ENCODE measurements around the gene TPK1. TPM values are rescaled to one million over a fixed set of nuclear protein-coding genes. Genes with fewer than 3 reads are reported as not detected.

TPK1 gene
- total and polyA plus RNA-seq, 5 experiments from 2014 or later, result 26.1 to 32.6 (median 26.6) TPM

- peaks cover 0 to 5% (median 0%) of the 10 kb centered on the region in 4 donors for H3K4me1 Mint-ChIP-seq
- POLR2A ChIA-PET, result no interaction called here
- peaks cover 7 to 32% (median 10%) of the 10 kb centered on the region in 3 donors for H3K36me3 Mint-ChIP-seq
- DNase-seq, result no peak
- no peak for ATAC-seq
- no peaks in the 10 kb centered on the region for H3K27me3 Mint-ChIP-seq
- peaks cover 0 to 11% (median 3%) of the 10 kb centered on the region in 9 donors for H3K9me3 Mint-ChIP-seq
- H3K4me3 Mint-ChIP-seq, result no peak overlapping the region
- H3K27ac Mint-ChIP-seq, result no peak overlapping the region
These were observed 354.0 kb downstream of the TPK1 start for GRCh38 chr7:144481833-144482232.

- no peak overlapping the region for H3K27ac Mint-ChIP-seq
- peaks cover 0 to 21% (median 7%) of the 10 kb centered on the region in 3 donors for H3K36me3 Mint-ChIP-seq
- H3K4me3 Mint-ChIP-seq, result no peak overlapping the region
- peaks cover 0 to 7% (median 1%) of the 10 kb centered on the region in 4 donors for H3K4me1 Mint-ChIP-seq
- POLR2A ChIA-PET, result no interaction called here
- no peaks in the 10 kb centered on the region for H3K27me3 Mint-ChIP-seq
- DNase-seq, result no peak
- ATAC-seq, result no peak
- peaks cover 0 to 8% (median 0%) of the 10 kb centered on the region in 9 donors for H3K9me3 Mint-ChIP-seq
These were observed 358.5 kb downstream of the TPK1 start for GRCh38 chr7:144477348-144477747.

GRCh38 chr7:144474800-144475615 is 360.8 kb downstream of the TPK1 start:
- POLR2A ChIA-PET, result no interaction called here
- Mint-ChIP-seq H3K36me3 (peaks cover 4 to 23% (median 9%) of the 10 kb centered on the region in 3 donors), H3K27me3 (no peaks in the 10 kb centered on the region), H3K27ac (no peak overlapping the region), H3K4me1 (peaks cover 0 to 7% (median 1%) of the 10 kb centered on the region in 4 donors), H3K4me3 (no peak overlapping the region), H3K9me3 (peaks cover 0 to 8% (median 0%) of the 10 kb centered on the region in 9 donors)
- ATAC-seq, result no peak
- no peak for DNase-seq

GRCh38 chr7:144474363-144474762 is 361.5 kb downstream of the TPK1 start:
- peaks cover 8 to 28% (median 12%) of the 10 kb centered on the region in 3 donors for H3K36me3 Mint-ChIP-seq
- POLR2A ChIA-PET, result no interaction called here
- no peak for ATAC-seq

GRCh38 chr7:144473908-144474307 is 361.9 kb downstream of the TPK1 start:
- Mint-ChIP-seq H3K27ac (no peak overlapping the region), H3K9me3 (peaks cover 0 to 12% (median 2%) of the 10 kb centered on the region in 9 donors), H3K36me3 (peaks cover 13 to 33% (median 16%) of the 10 kb centered on the region in 3 donors), H3K27me3 (no peaks in the 10 kb centered on the region), H3K4me3 (no peak overlapping the region), H3K4me1 (peaks cover 0 to 7% (median 1%) of the 10 kb centered on the region in 4 donors)
- DNase-seq (no peak), ATAC-seq (no peak)
- POLR2A ChIA-PET, result no interaction called here

More at GRCh38 chr7:144474363-144474762, 361.5 kb downstream of the TPK1 start:
- DNase-seq, result no peak
- H3K27ac Mint-ChIP-seq, result no peak overlapping the region
- no peaks in the 10 kb centered on the region for H3K27me3 Mint-ChIP-seq
- H3K4me1 Mint-ChIP-seq, result peaks cover 0 to 7% (median 1%) of the 10 kb centered on the region in 4 donors
- no peak overlapping the region for H3K4me3 Mint-ChIP-seq
- H3K9me3 Mint-ChIP-seq, result peaks cover 0 to 8% (median 2%) of the 10 kb centered on the region in 9 donors

GRCh38 chr7:144470078-144470477 is 365.8 kb downstream of the TPK1 start:
- Mint-ChIP-seq H3K9me3 (peaks cover 11 to 34% (median 20%) of the 10 kb centered on the region in 9 donors), H3K36me3 (peaks cover 38 to 57% (median 43%) of the 10 kb centered on the region in 3 donors), H3K4me1 (peaks cover 0 to 7% (median 1%) of the 10 kb centered on the region in 4 donors), H3K4me3 (no peak overlapping the region), H3K27ac (no peak overlapping the region), H3K27me3 (no peaks in the 10 kb centered on the region)
- no peak for DNase-seq
- POLR2A ChIA-PET, result no interaction called here
- ATAC-seq, result no peak

- Mint-ChIP-seq H3K4me1 (peaks cover 0 to under 1% (median 0%) of the 10 kb centered on the region in 4 donors), H3K9me3 (peaks cover 15 to 43% (median 25%) of the 10 kb centered on the region in 9 donors), H3K4me3 (no peak overlapping the region), H3K36me3 (peaks cover 47 to 64% (median 52%) of the 10 kb centered on the region in 3 donors), H3K27me3 (no peaks in the 10 kb centered on the region), H3K27ac (no peak overlapping the region)
- ATAC-seq (no peak), DNase-seq (no peak)
- POLR2A ChIA-PET, result no interaction called here
These were observed 366.7 kb downstream of the TPK1 start for GRCh38 chr7:144468990-144469732.

GRCh38 chr7:144459635-144460034 is 376.2 kb downstream of the TPK1 start:
- DNase-seq (no peak), ATAC-seq (no peak)
- peaks cover 65 to 85% (median 65%) of the 10 kb centered on the region in 3 donors for H3K36me3 Mint-ChIP-seq
- H3K4me1 Mint-ChIP-seq, result no peaks in the 10 kb centered on the region
- H3K27me3 Mint-ChIP-seq, result no peaks in the 10 kb centered on the region
- POLR2A ChIA-PET, result no interaction called here
- no peak overlapping the region for H3K27ac Mint-ChIP-seq
- no peak overlapping the region for H3K4me3 Mint-ChIP-seq
- H3K9me3 Mint-ChIP-seq, result peaks cover 14 to 79% (median 40%) of the 10 kb centered on the region in 9 donors

- peaks cover 44 to 78% (median 47%) of the 10 kb centered on the region in 3 donors for H3K36me3 Mint-ChIP-seq
- DNase-seq (no peak), ATAC-seq (no peak)
- no peaks in the 10 kb centered on the region for H3K4me1 Mint-ChIP-seq
- POLR2A ChIA-PET, result no interaction called here
- H3K4me3 Mint-ChIP-seq, result no peak overlapping the region
- H3K27me3 Mint-ChIP-seq, result no peaks in the 10 kb centered on the region
- H3K9me3 Mint-ChIP-seq, result peaks cover 7 to 56% (median 25%) of the 10 kb centered on the region in 9 donors
- no peak overlapping the region for H3K27ac Mint-ChIP-seq
These were observed 380.8 kb downstream of the TPK1 start for GRCh38 chr7:144455040-144455404.

- peaks cover 39 to 72% (median 41%) of the 10 kb centered on the region in 3 donors for H3K36me3 Mint-ChIP-seq
- H3K27ac Mint-ChIP-seq, result no peak overlapping the region
- no peaks in the 10 kb centered on the region for H3K4me1 Mint-ChIP-seq
- POLR2A ChIA-PET, result no interaction called here
- no peak for ATAC-seq
- peaks cover 2 to 51% (median 19%) of the 10 kb centered on the region in 9 donors for H3K9me3 Mint-ChIP-seq
- no peak overlapping the region for H3K4me3 Mint-ChIP-seq
- no peak for DNase-seq
- no peaks in the 10 kb centered on the region for H3K27me3 Mint-ChIP-seq
These were observed 381.4 kb downstream of the TPK1 start for GRCh38 chr7:144454256-144455039.

- Mint-ChIP-seq H3K27ac (peak overlapping the region in 1 of 10 donors; percentile 20), H3K36me3 (peaks cover 26 to 57% (median 33%) of the 10 kb centered on the region in 3 donors), H3K4me3 (no peak overlapping the region), H3K9me3 (peaks cover 0 to 38% (median 17%) of the 10 kb centered on the region in 9 donors), H3K27me3 (no peaks in the 10 kb centered on the region), H3K4me1 (no peaks in the 10 kb centered on the region)
- DNase-seq (no peak), ATAC-seq (no peak)
- POLR2A ChIA-PET, result no interaction called here
These were observed 383.8 kb downstream of the TPK1 start for GRCh38 chr7:144452064-144452463.

- DNase-seq, result no peak
- Mint-ChIP-seq H3K4me3 (no peak overlapping the region), H3K9me3 (peaks cover 0 to 2% (median 0%) of the 10 kb centered on the region in 9 donors), H3K27ac (no peak overlapping the region), H3K27me3 (no peaks in the 10 kb centered on the region), H3K36me3 (peaks cover 0 to 6% (median 0%) of the 10 kb centered on the region in 3 donors), H3K4me1 (no peaks in the 10 kb centered on the region)
- ATAC-seq, result no peak
- POLR2A ChIA-PET, result no interaction called here
These were observed 390.3 kb downstream of the TPK1 start for GRCh38 chr7:144445590-144445989.

All from naive thymus-derived CD8-positive, alpha-beta T cell (primary cell).